Measurements from ENCODE around the gene MPP1.

Gene MPP1

GRCh38 chrX:154749856-154750255, 55.4 kb downstream of the MPP1 start:
- Histone ChIP-seq H3K4me1 (ENCODE audit: control insufficient read depth in 1 of 2, insufficient read depth in 2 of 2, low read length in 2 of 2) (no peaks in the 10 kb centered on the region), H3K27me3 (ENCODE audit: control insufficient read depth in 1 of 2, insufficient read depth in 2 of 2, low read length in 2 of 2) (peaks cover 0 to 3% of the 10 kb centered on the region in 2 donors), H3K9me3 (ENCODE audit: control insufficient read depth in 1 of 2, low read length in 2 of 2) (no peaks in the 10 kb centered on the region), H3K4me3 (ENCODE audit: low read depth in 1 of 2, low read length in 2 of 2) (peak overlapping the region; percentile 66 to 69), H3K27ac (ENCODE audit: low read depth, low read length) (no peak overlapping the region), H3K36me3 (ENCODE audit: control insufficient read depth in 1 of 2, insufficient read depth in 2 of 2, low read length in 2 of 2) (no peaks in the 10 kb centered on the region), H3K9ac (ENCODE audit: low read depth in 1 of 2, low read length in 2 of 2) (peak overlapping the region; percentile 49 to 54)

- H3K27ac ChIP-seq (ENCODE audit: low read depth, low read length) = no peak overlapping the region
- H3K4me3 ChIP-seq (ENCODE audit: low read depth in 1 of 2, low read length in 2 of 2) = no peak overlapping the region
- H3K9me3 ChIP-seq (ENCODE audit: control insufficient read depth in 1 of 2, low read length in 2 of 2) = no peaks in the 10 kb centered on the region
- no peaks in the 10 kb centered on the region for H3K36me3 ChIP-seq (ENCODE audit: control insufficient read depth in 1 of 2, insufficient read depth in 2 of 2, low read length in 2 of 2)
- no peaks in the 10 kb centered on the region for H3K4me1 ChIP-seq (ENCODE audit: control insufficient read depth in 1 of 2, insufficient read depth in 2 of 2, low read length in 2 of 2)
- no peak overlapping the region for H3K9ac ChIP-seq (ENCODE audit: low read depth in 1 of 2, low read length in 2 of 2)
- H3K27me3 ChIP-seq (ENCODE audit: control insufficient read depth in 1 of 2, insufficient read depth in 2 of 2, low read length in 2 of 2) = peaks cover 0 to 3% of the 10 kb centered on the region in 2 donors
These were observed 56.5 kb downstream of the MPP1 start for GRCh38 chrX:154748712-154749339.

- Histone ChIP-seq H3K9ac (ENCODE audit: low read depth in 1 of 2, low read length in 2 of 2) (no peak overlapping the region), H3K27me3 (ENCODE audit: control insufficient read depth in 1 of 2, insufficient read depth in 2 of 2, low read length in 2 of 2) (no peaks in the 10 kb centered on the region), H3K4me1 (ENCODE audit: control insufficient read depth in 1 of 2, insufficient read depth in 2 of 2, low read length in 2 of 2) (peaks cover 0 to 8% of the 10 kb centered on the region in 2 donors), H3K36me3 (ENCODE audit: control insufficient read depth in 1 of 2, insufficient read depth in 2 of 2, low read length in 2 of 2) (no peaks in the 10 kb centered on the region), H3K4me3 (ENCODE audit: low read depth in 1 of 2, low read length in 2 of 2) (no peak overlapping the region), H3K27ac (ENCODE audit: low read depth, low read length) (no peak overlapping the region), H3K9me3 (ENCODE audit: control insufficient read depth in 1 of 2, low read length in 2 of 2) (no peaks in the 10 kb centered on the region)
These were observed 62.7 kb downstream of the MPP1 start for GRCh38 chrX:154742613-154743012.

GRCh38 chrX:154739952-154740465, 65.3 kb downstream of the MPP1 start:
- Histone ChIP-seq H3K9ac (ENCODE audit: low read depth in 1 of 2, low read length in 2 of 2) (no peak overlapping the region), H3K4me1 (ENCODE audit: control insufficient read depth in 1 of 2, insufficient read depth in 2 of 2, low read length in 2 of 2) (peaks cover 15 to 21% of the 10 kb centered on the region in 2 donors), H3K27me3 (ENCODE audit: control insufficient read depth in 1 of 2, insufficient read depth in 2 of 2, low read length in 2 of 2) (no peaks in the 10 kb centered on the region), H3K4me3 (ENCODE audit: low read depth in 1 of 2, low read length in 2 of 2) (no peak overlapping the region), H3K36me3 (ENCODE audit: control insufficient read depth in 1 of 2, insufficient read depth in 2 of 2, low read length in 2 of 2) (no peaks in the 10 kb centered on the region), H3K27ac (ENCODE audit: low read depth, low read length) (no peak overlapping the region), H3K9me3 (ENCODE audit: control insufficient read depth in 1 of 2, low read length in 2 of 2) (no peaks in the 10 kb centered on the region)

- Histone ChIP-seq H3K4me1 (ENCODE audit: control insufficient read depth in 1 of 2, insufficient read depth in 2 of 2, low read length in 2 of 2) (peaks cover 15 to 23% of the 10 kb centered on the region in 2 donors), H3K27ac (ENCODE audit: low read depth, low read length) (no peak overlapping the region), H3K36me3 (ENCODE audit: control insufficient read depth in 1 of 2, insufficient read depth in 2 of 2, low read length in 2 of 2) (no peaks in the 10 kb centered on the region), H3K27me3 (ENCODE audit: control insufficient read depth in 1 of 2, insufficient read depth in 2 of 2, low read length in 2 of 2) (no peaks in the 10 kb centered on the region), H3K4me3 (ENCODE audit: low read depth in 1 of 2, low read length in 2 of 2) (no peak overlapping the region), H3K9me3 (ENCODE audit: control insufficient read depth in 1 of 2, low read length in 2 of 2) (no peaks in the 10 kb centered on the region), H3K9ac (ENCODE audit: low read depth in 1 of 2, low read length in 2 of 2) (no peak overlapping the region)
These were observed 67.1 kb downstream of the MPP1 start for GRCh38 chrX:154738011-154738738.

GRCh38 chrX:154737136-154737535, 68.1 kb downstream of the MPP1 start:
- Histone ChIP-seq H3K4me3 (ENCODE audit: low read depth in 1 of 2, low read length in 2 of 2) (no peak overlapping the region), H3K27ac (ENCODE audit: low read depth, low read length) (peak overlapping the region; percentile 10), H3K36me3 (ENCODE audit: control insufficient read depth in 1 of 2, insufficient read depth in 2 of 2, low read length in 2 of 2) (no peaks in the 10 kb centered on the region), H3K9me3 (ENCODE audit: control insufficient read depth in 1 of 2, low read length in 2 of 2) (no peaks in the 10 kb centered on the region), H3K4me1 (ENCODE audit: control insufficient read depth in 1 of 2, insufficient read depth in 2 of 2, low read length in 2 of 2) (peaks cover 21 to 28% of the 10 kb centered on the region in 2 donors), H3K27me3 (ENCODE audit: control insufficient read depth in 1 of 2, insufficient read depth in 2 of 2, low read length in 2 of 2) (no peaks in the 10 kb centered on the region), H3K9ac (ENCODE audit: low read depth in 1 of 2, low read length in 2 of 2) (no peak overlapping the region)

- H3K36me3 ChIP-seq (ENCODE audit: control insufficient read depth in 1 of 2, insufficient read depth in 2 of 2, low read length in 2 of 2) = no peaks in the 10 kb centered on the region
- no peak overlapping the region for H3K4me3 ChIP-seq (ENCODE audit: low read depth in 1 of 2, low read length in 2 of 2)
- H3K4me1 ChIP-seq (ENCODE audit: control insufficient read depth in 1 of 2, insufficient read depth in 2 of 2, low read length in 2 of 2) = peaks cover 22 to 37% of the 10 kb centered on the region in 2 donors
- H3K9me3 ChIP-seq (ENCODE audit: control insufficient read depth in 1 of 2, low read length in 2 of 2) = no peaks in the 10 kb centered on the region
- H3K27ac ChIP-seq (ENCODE audit: low read depth, low read length) = peak overlapping the region; percentile 32
- no peak overlapping the region for H3K9ac ChIP-seq (ENCODE audit: low read depth in 1 of 2, low read length in 2 of 2)
- no peaks in the 10 kb centered on the region for H3K27me3 ChIP-seq (ENCODE audit: control insufficient read depth in 1 of 2, insufficient read depth in 2 of 2, low read length in 2 of 2)
These were observed 69.4 kb downstream of the MPP1 start for GRCh38 chrX:154735695-154736393.

- Histone ChIP-seq H3K27ac (ENCODE audit: low read depth, low read length) (peak overlapping the region; percentile 75), H3K36me3 (ENCODE audit: control insufficient read depth in 1 of 2, insufficient read depth in 2 of 2, low read length in 2 of 2) (no peaks in the 10 kb centered on the region), H3K9me3 (ENCODE audit: control insufficient read depth in 1 of 2, low read length in 2 of 2) (no peaks in the 10 kb centered on the region), H3K27me3 (ENCODE audit: control insufficient read depth in 1 of 2, insufficient read depth in 2 of 2, low read length in 2 of 2) (no peaks in the 10 kb centered on the region), H3K4me3 (ENCODE audit: low read depth in 1 of 2, low read length in 2 of 2) (no peak overlapping the region), H3K4me1 (ENCODE audit: control insufficient read depth in 1 of 2, insufficient read depth in 2 of 2, low read length in 2 of 2) (peaks cover 29 to 48% of the 10 kb centered on the region in 2 donors), H3K9ac (ENCODE audit: low read depth in 1 of 2, low read length in 2 of 2) (no peak overlapping the region)
These were observed 71.1 kb downstream of the MPP1 start for GRCh38 chrX:154734061-154734781.

- Histone ChIP-seq H3K9ac (ENCODE audit: low read depth in 1 of 2, low read length in 2 of 2) (peak overlapping the region in 1 of 2 donors; percentile 25), H3K27ac (ENCODE audit: low read depth, low read length) (no peak overlapping the region), H3K4me1 (ENCODE audit: control insufficient read depth in 1 of 2, insufficient read depth in 2 of 2, low read length in 2 of 2) (peaks cover 33 to 45% of the 10 kb centered on the region in 2 donors), H3K9me3 (ENCODE audit: control insufficient read depth in 1 of 2, low read length in 2 of 2) (no peaks in the 10 kb centered on the region), H3K4me3 (ENCODE audit: low read depth in 1 of 2, low read length in 2 of 2) (no peak overlapping the region), H3K36me3 (ENCODE audit: control insufficient read depth in 1 of 2, insufficient read depth in 2 of 2, low read length in 2 of 2) (no peaks in the 10 kb centered on the region), H3K27me3 (ENCODE audit: control insufficient read depth in 1 of 2, insufficient read depth in 2 of 2, low read length in 2 of 2) (no peaks in the 10 kb centered on the region)
These were observed 72.2 kb downstream of the MPP1 start for GRCh38 chrX:154733066-154733425.

All from duodenal mucosa (tissue), 2 donors.